Measurements from ENCODE around the gene CERK.

The CERK gene

DNA sequence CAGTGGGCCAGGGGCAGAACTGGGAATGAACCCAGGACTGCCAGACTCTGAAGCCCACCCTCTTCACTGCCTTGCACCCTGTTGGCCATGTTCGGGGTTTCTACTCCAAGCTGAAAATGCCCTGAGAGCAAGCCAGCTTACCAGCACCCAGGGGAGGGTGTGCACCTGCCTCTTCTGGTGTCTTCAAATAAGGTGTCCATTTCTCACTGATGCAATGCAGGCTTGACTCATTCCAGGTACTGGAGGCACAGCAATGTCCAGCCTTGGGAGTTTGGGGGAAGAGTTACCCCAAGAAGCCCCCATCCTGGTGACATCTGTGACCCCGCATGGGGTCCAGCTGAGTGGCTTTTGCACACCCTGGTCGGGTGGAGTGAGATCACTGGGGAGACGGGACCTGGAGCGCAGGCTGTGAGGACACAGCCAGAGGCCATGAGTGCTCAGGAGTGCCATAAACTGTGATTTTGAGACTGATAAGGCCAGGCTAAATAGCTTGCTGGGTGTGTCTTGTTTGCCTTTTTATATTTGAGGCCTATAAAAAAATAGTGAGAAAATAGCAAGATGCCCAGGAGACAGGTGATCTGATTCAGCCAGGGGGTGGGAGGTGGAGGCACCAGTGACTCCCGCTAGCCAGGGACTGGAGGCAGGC, 4.6 kb upstream of the CERK start:
- H3K27ac ChIP-seq (replicated peaks) = no peak overlapping the region
- DNase-seq (ENCODE audit: low read depth in 1 of 2, low spot score in 1 of 2) = no peak
- H3K4me3 ChIP-seq (replicated peaks; ENCODE audit: insufficient read depth, low read length) = no peak overlapping the region
- no peak for TF ChIP-seq POLR2AphosphoS5 (IDR thresholded peaks at IDR 0.05; ENCODE audit: low read depth)
- no peak for TF ChIP-seq SPI1 (IDR thresholded peaks at IDR 0.05; ENCODE audit: borderline replicate concordance, low read depth)
- no peak for TF ChIP-seq GABPA (IDR thresholded peaks at IDR 0.05; ENCODE audit: low read depth)
- TF ChIP-seq, protein P1, sequence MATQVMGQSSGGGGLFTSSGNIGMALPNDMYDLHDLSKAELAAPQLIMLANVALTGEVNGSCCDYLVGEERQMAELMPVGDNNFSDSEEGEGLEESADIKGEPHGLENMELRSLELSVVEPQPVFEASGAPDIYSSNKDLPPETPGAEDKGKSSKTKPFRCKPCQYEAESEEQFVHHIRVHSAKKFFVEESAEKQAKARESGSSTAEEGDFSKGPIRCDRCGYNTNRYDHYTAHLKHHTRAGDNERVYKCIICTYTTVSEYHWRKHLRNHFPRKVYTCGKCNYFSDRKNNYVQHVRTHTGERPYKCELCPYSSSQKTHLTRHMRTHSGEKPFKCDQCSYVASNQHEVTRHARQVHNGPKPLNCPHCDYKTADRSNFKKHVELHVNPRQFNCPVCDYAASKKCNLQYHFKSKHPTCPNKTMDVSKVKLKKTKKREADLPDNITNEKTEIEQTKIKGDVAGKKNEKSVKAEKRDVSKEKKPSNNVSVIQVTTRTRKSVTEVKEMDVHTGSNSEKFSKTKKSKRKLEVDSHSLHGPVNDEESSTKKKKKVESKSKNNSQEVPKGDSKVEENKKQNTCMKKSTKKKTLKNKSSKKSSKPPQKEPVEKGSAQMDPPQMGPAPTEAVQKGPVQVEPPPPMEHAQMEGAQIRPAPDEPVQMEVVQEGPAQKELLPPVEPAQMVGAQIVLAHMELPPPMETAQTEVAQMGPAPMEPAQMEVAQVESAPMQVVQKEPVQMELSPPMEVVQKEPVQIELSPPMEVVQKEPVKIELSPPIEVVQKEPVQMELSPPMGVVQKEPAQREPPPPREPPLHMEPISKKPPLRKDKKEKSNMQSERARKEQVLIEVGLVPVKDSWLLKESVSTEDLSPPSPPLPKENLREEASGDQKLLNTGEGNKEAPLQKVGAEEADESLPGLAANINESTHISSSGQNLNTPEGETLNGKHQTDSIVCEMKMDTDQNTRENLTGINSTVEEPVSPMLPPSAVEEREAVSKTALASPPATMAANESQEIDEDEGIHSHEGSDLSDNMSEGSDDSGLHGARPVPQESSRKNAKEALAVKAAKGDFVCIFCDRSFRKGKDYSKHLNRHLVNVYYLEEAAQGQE (IDR thresholded peaks at IDR 0.05; ENCODE audit: insufficient replicate concordance, low read depth) = no peak
- no peaks in the 10 kb centered on the region for H3K27me3 ChIP-seq (ENCODE audit: insufficient read depth, poor library complexity, severe bottlenecking)

DNA sequence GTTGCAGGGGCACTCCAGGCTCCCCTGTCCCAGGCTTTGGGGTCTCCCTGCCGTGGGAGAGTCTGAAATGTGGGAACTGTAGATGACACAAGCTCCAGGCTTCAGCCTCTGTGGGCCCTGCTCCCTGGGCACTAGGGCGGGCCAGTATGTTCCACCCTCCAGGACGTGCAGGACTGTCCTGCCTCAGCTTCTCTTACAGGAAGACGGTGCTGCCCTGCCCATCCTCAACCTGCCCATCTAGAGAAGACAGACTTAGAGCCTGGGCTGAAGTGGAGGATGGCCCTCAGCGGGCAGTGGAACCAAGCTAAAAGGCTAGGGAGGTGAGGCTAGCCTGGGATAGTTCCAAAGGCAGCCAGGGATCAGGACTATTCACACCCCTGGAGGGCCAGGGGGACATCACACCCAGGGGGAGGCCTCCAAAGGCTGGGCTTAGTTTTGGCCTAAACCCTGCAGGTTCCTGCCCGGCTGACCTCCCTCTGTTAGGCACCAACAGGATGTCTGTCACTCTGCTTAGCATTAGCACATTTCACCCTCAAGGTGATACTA, 4.0 kb upstream of the CERK start:
- no peak for TF ChIP-seq SPI1 (IDR thresholded peaks at IDR 0.05; ENCODE audit: borderline replicate concordance, low read depth)
- no peak for TF ChIP-seq POLR2AphosphoS5 (IDR thresholded peaks at IDR 0.05; ENCODE audit: low read depth)
- TF ChIP-seq, protein P1 (IDR thresholded peaks at IDR 0.05; ENCODE audit: insufficient replicate concordance, low read depth) = no peak
- TF ChIP-seq GABPA (IDR thresholded peaks at IDR 0.05; ENCODE audit: low read depth) = no peak
- TF ChIP-seq, protein P2, sequence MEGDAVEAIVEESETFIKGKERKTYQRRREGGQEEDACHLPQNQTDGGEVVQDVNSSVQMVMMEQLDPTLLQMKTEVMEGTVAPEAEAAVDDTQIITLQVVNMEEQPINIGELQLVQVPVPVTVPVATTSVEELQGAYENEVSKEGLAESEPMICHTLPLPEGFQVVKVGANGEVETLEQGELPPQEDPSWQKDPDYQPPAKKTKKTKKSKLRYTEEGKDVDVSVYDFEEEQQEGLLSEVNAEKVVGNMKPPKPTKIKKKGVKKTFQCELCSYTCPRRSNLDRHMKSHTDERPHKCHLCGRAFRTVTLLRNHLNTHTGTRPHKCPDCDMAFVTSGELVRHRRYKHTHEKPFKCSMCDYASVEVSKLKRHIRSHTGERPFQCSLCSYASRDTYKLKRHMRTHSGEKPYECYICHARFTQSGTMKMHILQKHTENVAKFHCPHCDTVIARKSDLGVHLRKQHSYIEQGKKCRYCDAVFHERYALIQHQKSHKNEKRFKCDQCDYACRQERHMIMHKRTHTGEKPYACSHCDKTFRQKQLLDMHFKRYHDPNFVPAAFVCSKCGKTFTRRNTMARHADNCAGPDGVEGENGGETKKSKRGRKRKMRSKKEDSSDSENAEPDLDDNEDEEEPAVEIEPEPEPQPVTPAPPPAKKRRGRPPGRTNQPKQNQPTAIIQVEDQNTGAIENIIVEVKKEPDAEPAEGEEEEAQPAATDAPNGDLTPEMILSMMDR (IDR thresholded peaks at IDR 0.05; ENCODE audit: insufficient read depth, low read length) = no peak
- no peaks in the 10 kb centered on the region for H3K27me3 ChIP-seq (ENCODE audit: insufficient read depth, poor library complexity, severe bottlenecking)
- no peak for DNase-seq (ENCODE audit: low read depth in 1 of 2, low spot score in 1 of 2)
- H3K4me3 ChIP-seq (replicated peaks; ENCODE audit: insufficient read depth, low read length) = no peak overlapping the region
- H3K27ac ChIP-seq (replicated peaks) = no peak overlapping the region

DNA sequence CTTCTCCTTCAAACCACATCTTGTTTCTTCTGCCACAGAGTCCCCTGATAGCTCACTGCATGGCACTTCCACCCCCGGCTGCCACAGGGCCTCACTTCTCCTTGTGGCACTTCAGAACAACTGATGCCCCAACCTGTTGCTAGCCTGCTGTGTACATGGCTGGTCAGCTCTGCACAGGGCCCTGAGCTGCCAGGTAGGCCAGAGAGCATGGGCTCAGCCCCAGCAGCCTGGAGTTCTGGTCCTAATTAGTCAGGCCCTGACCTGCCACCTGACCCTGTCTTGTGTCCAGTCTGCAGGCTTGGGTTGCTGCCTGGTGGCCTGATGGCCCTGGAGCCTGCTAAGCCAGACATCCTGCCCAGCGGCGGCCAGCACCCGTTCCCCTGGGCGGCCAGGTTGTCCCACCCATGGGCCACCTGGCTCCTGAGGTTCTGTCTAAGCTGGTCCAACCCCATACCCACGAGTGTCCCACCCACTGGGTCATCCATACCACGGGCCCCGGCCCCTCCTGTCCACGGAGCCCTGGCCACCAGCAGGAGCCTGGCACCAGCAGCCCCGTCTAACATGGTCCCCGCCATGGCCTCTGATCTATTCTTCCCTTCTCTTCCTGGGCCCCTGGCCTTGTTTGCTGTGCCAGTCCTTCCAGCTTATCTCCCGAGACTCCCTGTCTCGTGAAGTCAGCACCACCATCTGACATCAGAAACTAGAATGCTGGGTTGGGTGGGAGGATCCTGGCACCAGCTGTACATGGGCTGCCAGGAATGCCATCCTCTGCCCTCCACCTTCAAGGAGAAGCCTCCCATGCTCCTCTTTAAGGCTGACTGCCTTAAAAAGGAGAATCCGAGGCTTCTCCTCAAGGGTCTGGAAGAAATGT, 3.1 kb upstream of the CERK start:
- DNase-seq (ENCODE audit: low read depth in 1 of 2, low spot score in 1 of 2) = no peak
- TF ChIP-seq, protein P2 (IDR thresholded peaks at IDR 0.05; ENCODE audit: insufficient read depth, low read length) = no peak
- TF ChIP-seq GABPA (IDR thresholded peaks at IDR 0.05; ENCODE audit: low read depth) = no peak
- no peaks in the 10 kb centered on the region for H3K27me3 ChIP-seq (ENCODE audit: insufficient read depth, poor library complexity, severe bottlenecking)
- no peak overlapping the region for H3K4me3 ChIP-seq (replicated peaks; ENCODE audit: insufficient read depth, low read length)
- no peak overlapping the region for H3K27ac ChIP-seq (replicated peaks)

Data from HL-60 (cell line).